Upper lobe of left lung (tissue), 6 donors: ENCODE measurements around the gene MLC1. TPM values are rescaled to one million over a fixed set of nuclear protein-coding genes. Genes with fewer than 3 reads are reported as not detected.

Experiments
- ATAC-seq, 2 donors: fragments of 200-7000 bp; cut with Tn5 transposase; one replicate each; pipeline ENCODE4 v1.9.1; 2022; ENCODE audit warnings: mild to moderate bottlenecking in 2 of 2, moderate library complexity in 2 of 2; ENCODE audit not compliant: low FRiP score in 2 of 2
- DNase-seq, 2 donors: peaks; one replicate each; pipeline ENCODE4 v3.0.0-alpha.2; 2019 to 2020
- H3K27ac ChIP-seq, 4 donors: fragments of 200-600 bp; sonication (generic); one replicate each; pipeline ENCODE4 v1.5.1; 2016 to 2019
- H3K27me3 ChIP-seq, 4 donors: fragments of 200-600 bp; sonication (generic); one replicate each; pipeline ENCODE4 v1.5.1; 2017 to 2019
- H3K36me3 ChIP-seq, 4 donors: fragments of 200-600 bp; sonication (generic); one replicate each; pipeline ENCODE4 v1.5.1; 2016 to 2019
- H3K4me1 ChIP-seq, 4 donors: fragments of 200-600 bp; sonication (generic); one replicate each; pipeline ENCODE4 v1.5.1; 2018 to 2019
- H3K4me3 ChIP-seq, 4 donors: fragments of 200-600 bp; sonication (generic); one replicate each; pipeline ENCODE4 v1.5.1; 2017 to 2019; ENCODE audit warnings: mild to moderate bottlenecking in 2 of 4, moderate library complexity in 1 of 4
- H3K9me3 ChIP-seq, 4 donors: fragments of 200-600 bp; sonication (generic); one replicate each; pipeline ENCODE4 v1.5.1; 2018 to 2019
- CTCF ChIP-seq, 6 experiments: fragments of 450-650 bp in 4 of 6; fragments of 200-600 bp in 2 of 6; sonication (generic) in 2 of 6; IDR thresholded peaks; one replicate each; pipeline ENCODE4 v1.5.1; 2016 to 2019; ENCODE audit warnings: antibody characterized with exemption in 6 of 6
- EP300 ChIP-seq, 4 donors: sonication (generic); formaldehyde crosslinking; IDR thresholded peaks; one replicate each; pipeline ENCODE4 v1.5.1; 2017; ENCODE audit warnings: antibody characterized with exemption in 4 of 4, control low read depth in 2 of 4
- POLR2A ChIP-seq, 4 donors: fragments of 450-650 bp; IDR thresholded peaks; one replicate each; pipeline ENCODE4 v1.5.1; 2016 to 2017; ENCODE audit warnings: antibody characterized with exemption in 4 of 4, mild to moderate bottlenecking in 2 of 4
- POLR2AphosphoS5 ChIP-seq, 2 donors: sonication (generic); formaldehyde crosslinking; IDR thresholded peaks; one replicate each; pipeline ENCODE4 v1.5.1; 2017; ENCODE audit warnings: antibody characterized with exemption in 2 of 2
- WGBS, 2 donors: methylation state at CpG; one replicate each; pipeline ENCODE4 v1.1.5; 2017 to 2018; 5-methylcytosine and 5-hydroxymethylcytosine counted together
- total RNA-seq, 6 donors: library from RNA; depleted of rRNA in 4 of 6; stranded (reverse); fragments of >200 nt in 4 of 6; gene quantifications; one replicate each; pipeline versions ENCODE4 v1.1.0 to v1.2.1, GENCODE V29; 2016 to 2021
- donor health status: DM: no; HTN: no; CAD: no; lungs with moderate emphysema.
- donor health status: DM: no; HTN: yes; CAD: no; lungs with severe emphysema.

The MLC1 gene
- total RNA-seq, 6 donors from 2014 or later = 0.78 to 3.1 (median 1.2) TPM

DNA sequence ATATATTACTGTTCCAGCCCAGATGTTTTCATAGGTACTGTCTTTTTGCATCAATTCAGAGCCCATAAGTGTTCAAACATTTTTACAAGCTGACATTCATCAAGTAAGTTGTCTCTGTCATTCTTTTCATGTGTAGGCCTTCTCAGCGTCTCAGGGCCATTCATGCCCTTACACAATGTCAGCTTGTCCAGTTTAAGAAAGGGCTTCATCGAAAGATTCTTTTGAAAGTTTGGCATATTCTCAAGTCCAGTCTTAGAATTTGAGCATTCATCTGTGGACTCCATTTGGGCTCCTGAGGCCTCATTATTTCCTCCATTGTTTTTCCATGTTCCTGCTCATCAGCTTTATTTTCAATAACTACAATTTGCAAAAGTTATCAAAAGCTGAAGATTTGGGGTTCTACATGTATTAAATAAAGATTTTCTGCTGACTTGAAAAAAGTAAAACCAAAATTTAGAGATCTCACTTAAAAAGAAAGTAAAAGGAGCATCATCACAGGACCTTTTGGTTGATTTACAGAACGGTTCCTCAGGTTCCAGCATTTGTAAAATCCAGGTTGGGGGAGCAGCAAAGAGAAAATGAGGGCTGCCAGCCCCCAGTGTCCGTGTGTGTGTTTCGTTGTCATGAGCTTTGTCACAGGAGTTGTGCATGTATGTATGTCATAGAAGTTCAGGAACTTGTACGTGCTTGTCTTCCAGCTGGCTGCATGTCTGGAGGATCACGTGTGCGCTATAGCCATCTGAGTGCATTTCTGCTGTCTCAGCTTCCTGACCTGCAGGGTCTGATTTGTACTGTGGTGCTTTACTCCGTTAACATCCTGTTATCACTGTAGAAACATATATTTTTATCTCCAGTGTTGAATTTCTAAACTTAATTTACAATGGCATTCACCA, 20.2 kb upstream of the MLC1 start:
- H3K9me3 ChIP-seq = no peaks in the 10 kb centered on the region
- H3K4me1 ChIP-seq = no peaks in the 10 kb centered on the region
- 37 to 47% methylated on average over 9 of the region's 9 CpGs for WGBS, 2 donors
- no peaks in the 10 kb centered on the region for H3K36me3 ChIP-seq
- H3K4me3 ChIP-seq = no peak overlapping the region
- DNase-seq (no peak), ATAC-seq (no peak)
- H3K27ac ChIP-seq = no peak overlapping the region
- H3K27me3 ChIP-seq = no peaks in the 10 kb centered on the region
- no peak for TF ChIP-seq EP300 (IDR thresholded peaks at IDR 0.05)
- TF ChIP-seq CTCF (IDR thresholded peaks at IDR 0.05) = no peak
- no peak for TF ChIP-seq POLR2AphosphoS5 (IDR thresholded peaks at IDR 0.05)
- no peak for TF ChIP-seq POLR2A (IDR thresholded peaks at IDR 0.05)

GRCh38 chr22:50104141-50104544, 18.9 kb upstream of the MLC1 start:
- no peaks in the 10 kb centered on the region for H3K36me3 ChIP-seq
- WGBS, 2 donors = 76 to 81% methylated on average over 6 of the region's 6 CpGs
- DNase-seq (no peak), ATAC-seq (no peak)
- H3K4me3 ChIP-seq = no peak overlapping the region
- no peak overlapping the region for H3K27ac ChIP-seq
- no peaks in the 10 kb centered on the region for H3K9me3 ChIP-seq
- TF ChIP-seq POLR2AphosphoS5 (IDR thresholded peaks at IDR 0.05) = no peak
- no peak for TF ChIP-seq CTCF (IDR thresholded peaks at IDR 0.05)
- TF ChIP-seq EP300 (IDR thresholded peaks at IDR 0.05) = no peak
- no peak for TF ChIP-seq POLR2A (IDR thresholded peaks at IDR 0.05)
- H3K4me1 ChIP-seq = no peaks in the 10 kb centered on the region
- no peaks in the 10 kb centered on the region for H3K27me3 ChIP-seq

GRCh38 chr22:50102946-50103345, 17.7 kb upstream of the MLC1 start:
- Histone ChIP-seq H3K9me3 (no peaks in the 10 kb centered on the region), H3K27me3 (no peaks in the 10 kb centered on the region), H3K4me3 (no peak overlapping the region), H3K4me1 (no peaks in the 10 kb centered on the region), H3K36me3 (no peaks in the 10 kb centered on the region), H3K27ac (no peak overlapping the region)
- WGBS, 2 donors = 53 to 63% methylated on average over 10 to 11 of the region's 11 CpGs
- ATAC-seq (peak in 1 of 2 donors; percentile 51), DNase-seq (no peak)
- TF ChIP-seq EP300 (IDR thresholded peaks at IDR 0.05) (no peak), CTCF (IDR thresholded peaks at IDR 0.05) (no peak), POLR2AphosphoS5 (IDR thresholded peaks at IDR 0.05) (no peak), POLR2A (IDR thresholded peaks at IDR 0.05) (no peak)

DNA sequence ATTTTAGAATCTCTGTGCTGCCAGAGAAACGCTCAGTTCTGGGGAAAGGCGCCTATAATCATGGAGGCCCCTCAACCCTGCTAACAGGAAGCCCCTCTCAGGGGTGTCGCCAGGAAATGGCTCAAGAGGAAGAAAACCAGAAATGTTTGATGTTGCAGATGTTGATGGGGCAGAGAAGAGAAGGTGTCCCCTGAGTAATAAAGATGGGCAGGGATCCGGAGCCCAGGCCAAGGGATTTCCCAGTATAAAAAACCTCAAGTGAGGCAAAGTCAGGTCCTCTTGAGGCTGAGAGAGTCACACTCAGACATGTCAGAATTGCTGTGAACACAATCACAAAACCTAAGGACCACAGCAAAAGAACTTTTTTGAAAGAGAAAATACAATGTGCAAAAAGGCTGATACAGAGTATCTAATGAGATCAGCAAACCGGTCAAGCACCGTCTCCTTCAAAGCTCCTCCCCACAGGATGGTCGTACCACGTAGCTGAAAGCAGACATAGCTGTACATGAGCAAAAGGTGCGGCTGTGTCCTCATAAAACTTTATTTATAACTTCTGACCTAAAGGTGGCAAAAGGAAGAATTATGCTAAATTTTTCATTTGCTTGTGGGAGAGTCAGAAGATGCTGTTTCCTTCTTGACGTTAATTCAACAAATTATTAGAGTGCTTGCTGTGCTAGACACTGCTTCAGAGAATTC, 16.8 kb upstream of the MLC1 start:
- Histone ChIP-seq H3K4me1 (no peaks in the 10 kb centered on the region), H3K27me3 (no peaks in the 10 kb centered on the region), H3K27ac (no peak overlapping the region), H3K4me3 (no peak overlapping the region), H3K9me3 (no peaks in the 10 kb centered on the region), H3K36me3 (no peaks in the 10 kb centered on the region)
- no peak for DNase-seq
- WGBS, 2 donors = 67 to 68% methylated on average over 10 of the region's 10 CpGs
- ATAC-seq = no peak
- TF ChIP-seq POLR2A (IDR thresholded peaks at IDR 0.05) (no peak), EP300 (IDR thresholded peaks at IDR 0.05) (no peak), CTCF (IDR thresholded peaks at IDR 0.05) (no peak), POLR2AphosphoS5 (IDR thresholded peaks at IDR 0.05) (no peak)
